Ureter (tissue), 1 donor: ENCODE data around the gene NIT2. TPM values are rescaled to one million over a fixed set of nuclear protein-coding genes. Genes with fewer than 3 reads are reported as not detected.

ENCODE experiments used
- DNase-seq: peaks from one replicate; pipeline ENCODE4 v3.0.0-alpha.2; 2020; ENCODE audit warnings: low spot score
- total RNA-seq: library from RNA; stranded (reverse); gene quantifications from one replicate; pipeline ENCODE4 v1.2.4, GENCODE V29; 2023
- donor health status: DM: yes; HTN: yes; CAD: no.

The NIT2 gene
- total RNA-seq, 1 donor from 2014 or later: 64.2 TPM

GRCh38 chr3:100396967-100397366 is 62.4 kb downstream of the NIT2 start:
- DNase-seq: no peak

- no peak for DNase-seq
Measured at GRCh38 chr3:100399341-100400071, 64.9 kb downstream of the NIT2 start.

DNA sequence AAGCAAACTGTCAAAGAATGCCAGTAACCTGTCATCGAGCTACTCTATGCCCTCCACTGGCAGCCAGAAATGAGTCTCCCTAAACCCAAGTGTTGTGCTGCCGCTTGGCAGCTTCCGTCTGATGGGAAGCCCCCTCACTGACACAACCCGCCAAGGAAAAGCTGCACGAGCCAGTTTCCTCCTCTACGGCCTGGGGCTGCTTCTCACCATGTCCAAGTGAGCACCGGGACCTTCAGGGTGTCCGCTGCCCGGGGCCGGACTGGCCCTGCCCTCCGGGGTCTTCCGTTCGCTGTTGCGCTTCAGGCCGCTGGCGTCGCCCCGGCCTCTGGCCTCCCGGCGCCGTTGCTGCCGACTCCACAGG is 65.8 kb downstream of the NIT2 start:
- DNase-seq: no peak

DNA sequence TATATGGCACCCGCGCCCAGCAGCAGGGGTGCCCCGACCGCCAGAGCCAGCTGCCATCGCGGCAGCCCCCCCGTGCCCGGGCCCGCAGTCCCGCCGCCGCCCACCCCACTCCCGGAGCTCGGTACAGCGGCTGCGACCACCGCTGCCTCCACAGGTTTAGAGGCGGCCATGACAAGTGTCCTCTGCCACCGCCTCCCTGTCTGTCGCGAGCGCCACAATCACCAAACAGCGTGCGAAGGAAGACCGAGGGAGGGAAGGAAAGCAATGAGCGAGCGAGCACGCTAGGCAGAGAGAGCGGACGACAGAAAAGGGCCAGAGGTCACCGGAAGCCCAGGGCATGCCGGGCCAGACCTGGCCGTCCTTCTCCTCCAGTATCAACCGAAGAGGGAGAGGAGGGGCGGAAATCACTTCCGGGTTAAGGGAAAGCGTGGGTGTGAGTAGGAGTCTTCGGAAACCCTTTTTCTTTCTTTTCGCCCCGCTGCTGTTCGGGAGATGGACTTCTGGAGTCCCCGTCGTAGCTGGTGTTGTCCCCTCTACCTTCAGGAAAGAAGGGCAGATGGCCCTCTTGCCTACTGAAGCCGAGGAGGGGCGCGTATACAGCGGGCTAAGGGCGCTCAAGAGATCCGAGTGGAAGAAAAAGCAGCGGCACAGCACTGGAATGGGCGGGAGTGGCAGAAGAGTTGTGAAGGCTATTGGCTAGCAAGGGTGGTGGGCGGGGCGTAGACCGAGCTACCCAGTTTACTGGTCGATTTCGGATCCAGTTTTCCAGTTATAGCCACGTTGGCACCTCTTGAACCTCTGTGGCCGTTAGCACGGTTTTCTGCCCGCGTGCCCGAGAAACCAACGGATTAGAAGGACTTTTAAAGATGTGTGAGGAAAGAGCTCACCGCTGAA is 66.5 kb downstream of the NIT2 start, which contains the start of the genes LNP1 and TOMM70:
TSS of gene LNP1 (plus strand) at position 760 of the 894 bp plus-strand sequence. CDS start 28,191 bp downstream, outside the sequence.
TSS of gene TOMM70 (minus strand) at position 310 of the 894 bp plus-strand sequence. CDS start at position 170, 140 bp downstream.
- DNase-seq: peak; percentile 97

DNA sequence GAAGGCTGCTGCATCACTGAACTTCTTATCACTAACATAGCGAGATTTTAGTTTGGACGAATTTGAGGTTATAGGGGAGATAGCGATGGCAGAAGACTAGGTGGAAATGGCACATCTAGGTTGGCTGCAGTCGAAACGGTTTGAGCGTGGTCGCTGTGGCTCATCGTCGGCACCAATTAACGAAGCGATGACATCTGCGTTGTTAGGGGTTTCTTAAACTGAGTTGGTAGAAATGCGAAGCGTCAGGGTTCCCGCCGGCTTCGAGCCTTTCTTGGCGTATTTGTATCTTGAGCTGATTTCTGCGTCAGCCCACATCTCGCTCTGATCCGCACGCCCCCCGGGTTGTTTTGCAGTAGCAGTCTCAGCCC is 67.1 kb downstream of the NIT2 start:
- no peak for DNase-seq

DNA sequence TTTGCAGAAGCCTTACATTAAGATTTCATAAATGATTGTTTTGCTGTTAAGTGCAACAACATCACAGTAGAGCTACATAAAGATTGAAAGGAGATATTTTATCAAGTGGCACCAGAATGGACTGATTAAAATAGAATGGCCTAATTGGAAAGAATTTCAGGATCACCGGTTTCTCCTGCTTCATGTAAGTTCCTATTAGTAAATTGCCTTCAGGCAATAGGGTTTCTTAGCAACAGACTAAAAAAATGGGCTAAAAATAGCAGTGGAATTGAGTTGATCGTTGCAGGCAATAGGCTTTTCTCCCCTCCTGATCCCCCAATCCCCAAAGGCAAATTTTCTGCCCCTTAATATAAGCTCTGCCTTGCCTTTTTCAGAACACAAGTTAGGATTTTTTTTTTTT is 67.7 kb downstream of the NIT2 start:
- no peak for DNase-seq

DNA sequence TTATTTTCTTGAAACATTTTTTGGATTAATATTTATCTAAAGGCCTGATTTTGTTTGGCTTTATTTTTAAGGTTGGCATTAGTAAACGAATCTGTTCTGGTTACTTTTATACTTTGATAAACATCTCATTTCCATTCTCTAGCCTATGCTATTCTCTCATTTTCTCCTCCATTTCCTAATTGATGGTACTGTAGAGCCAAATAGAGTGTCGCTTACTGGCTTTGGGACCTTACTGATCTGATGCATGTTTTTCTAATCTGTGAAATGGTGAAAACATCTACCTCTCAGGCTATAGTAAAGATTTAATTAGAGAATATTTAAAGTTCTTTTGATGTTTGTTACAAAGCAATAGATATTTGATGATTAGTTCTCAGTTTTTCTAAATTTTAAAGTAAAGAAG is 68.3 kb downstream of the NIT2 start:
- no peak for DNase-seq

- no peak for DNase-seq
Measured at GRCh38 chr3:100403362-100404249, 69.0 kb downstream of the NIT2 start.

- DNase-seq: no peak
Measured at GRCh38 chr3:100404250-100404548, 69.6 kb downstream of the NIT2 start.

- DNase-seq: no peak
Measured at GRCh38 chr3:100407164-100407563, 72.6 kb downstream of the NIT2 start.

GRCh38 chr3:100407977-100408532 is 73.5 kb downstream of the NIT2 start:
- no peak for DNase-seq

Other genes with a start within 250 kb of the NIT2 start
- gene FILIP1L, start 220.3 kb upstream of the NIT2 start, total RNA-seq: 136 TPM
- 44.7 TPM for gene TBC1D23, start 73.8 kb upstream of the NIT2 start, total RNA-seq
- 57.4 TPM for gene TOMM70, start 66.3 kb downstream of the NIT2 start, total RNA-seq
- gene LNP1, start 66.8 kb downstream of the NIT2 start, total RNA-seq: 4.0 TPM
- 9.2 TPM for gene TMEM45A, start 157.9 kb downstream of the NIT2 start, total RNA-seq